Measurements from ENCODE around the gene SUCLG2.

SUCLG2 gene

DNA sequence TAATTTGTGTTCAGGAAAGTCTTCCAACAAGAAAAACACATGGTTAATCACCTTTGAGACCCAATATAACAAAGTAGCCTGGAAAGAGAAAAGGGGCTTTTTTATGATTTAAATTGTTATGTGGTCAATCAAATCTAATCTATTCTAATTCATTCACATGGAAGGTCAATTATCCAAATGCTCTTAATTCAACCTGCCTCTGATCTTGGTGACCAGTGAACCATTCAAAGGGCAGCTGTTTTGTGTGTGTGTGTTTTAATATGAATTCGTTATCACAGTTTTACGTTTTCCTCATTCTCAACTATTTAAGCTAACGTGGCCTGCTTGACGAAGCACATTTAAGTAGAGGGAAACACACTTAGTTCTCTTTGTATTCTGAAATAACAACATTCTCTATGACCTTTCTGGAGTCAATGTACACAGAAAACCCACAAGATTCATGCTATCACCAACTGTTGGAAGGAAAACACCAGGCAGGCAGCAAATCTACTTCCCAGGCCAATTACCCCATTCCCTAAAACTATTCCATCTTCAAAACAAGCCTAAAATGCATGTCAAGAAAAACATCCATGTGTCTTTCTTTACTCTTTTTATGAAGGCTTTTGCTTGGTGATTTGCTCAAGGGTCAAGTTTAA is 195.4 kb downstream of the SUCLG2 start:
- Histone ChIP-seq H3K4me1 (peaks cover 3% of the 10 kb centered on the region), H3K27me3 (ENCODE audit: low read depth) (no peaks in the 10 kb centered on the region), H3K36me3 (replicated peaks) (no peaks in the 10 kb centered on the region), H3K4me3 (no peak overlapping the region), H3K9me3 (no peaks in the 10 kb centered on the region)
- peak in 1 of 2 experiments; percentile 12 for DNase-seq (ENCODE audit: low spot score in 2 of 2)
- in situ Hi-C loops (cut with MboI; ENCODE audit: low sequenced_read_pairs): no loop called here

DNA sequence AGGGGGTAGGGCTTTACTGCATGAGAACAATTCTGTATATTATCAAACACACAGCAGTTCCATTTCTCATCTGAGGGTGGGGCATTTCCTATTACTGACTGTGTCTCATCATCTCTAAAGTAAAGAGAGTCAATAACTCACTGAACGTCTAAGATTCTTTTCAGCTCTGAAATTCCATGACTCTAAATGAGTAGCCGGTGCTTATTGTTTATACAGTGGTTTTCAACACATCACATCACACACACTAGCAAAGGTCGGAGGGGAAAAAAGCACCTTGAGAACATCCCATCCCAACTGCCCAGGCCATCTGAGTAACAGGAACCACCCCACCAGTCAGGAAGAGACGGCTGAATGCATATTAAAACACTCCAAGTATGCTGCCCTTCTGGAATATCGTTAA is 196.0 kb downstream of the SUCLG2 start:
- Histone ChIP-seq H3K4me3 (no peak overlapping the region), H3K36me3 (replicated peaks) (no peaks in the 10 kb centered on the region), H3K4me1 (peaks cover 3% of the 10 kb centered on the region), H3K9me3 (no peaks in the 10 kb centered on the region), H3K27me3 (ENCODE audit: low read depth) (no peaks in the 10 kb centered on the region)
- DNase-seq (ENCODE audit: low spot score in 2 of 2): no peak
- in situ Hi-C loops (cut with MboI; ENCODE audit: low sequenced_read_pairs): no loop called here

- in situ Hi-C loops (cut with MboI; ENCODE audit: low sequenced_read_pairs): no loop called here
- H3K4me1 ChIP-seq: no peaks in the 10 kb centered on the region
- H3K4me3 ChIP-seq: no peak overlapping the region
- no peak for DNase-seq (ENCODE audit: low spot score in 2 of 2)
- H3K36me3 ChIP-seq (replicated peaks): no peaks in the 10 kb centered on the region
- H3K9me3 ChIP-seq: no peaks in the 10 kb centered on the region
- H3K27me3 ChIP-seq (ENCODE audit: low read depth): no peaks in the 10 kb centered on the region
These were observed 200.8 kb downstream of the SUCLG2 start for GRCh38 chr3:67453628-67454027.

DNA sequence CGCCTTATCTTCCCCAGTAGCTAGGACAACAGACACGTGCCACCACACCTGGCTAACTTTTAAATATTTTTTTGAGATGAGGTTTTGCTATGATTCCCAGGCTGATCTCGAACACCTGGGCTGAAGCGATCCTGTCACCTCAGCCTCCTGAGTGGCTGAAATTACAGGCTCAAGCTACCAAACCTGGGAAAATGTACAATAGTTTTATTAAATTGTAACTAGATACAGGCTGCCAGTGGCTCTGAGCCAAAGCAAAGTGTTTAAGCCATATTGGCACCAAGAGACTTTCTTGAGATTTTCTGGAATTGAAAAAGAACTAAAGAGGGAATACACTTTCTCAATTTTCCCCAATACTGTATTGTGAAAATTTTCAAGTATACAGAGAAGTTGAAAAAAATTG is 204.3 kb downstream of the SUCLG2 start:
- Histone ChIP-seq H3K9me3 (no peaks in the 10 kb centered on the region), H3K27me3 (ENCODE audit: low read depth) (no peaks in the 10 kb centered on the region), H3K4me1 (no peaks in the 10 kb centered on the region), H3K36me3 (replicated peaks) (no peaks in the 10 kb centered on the region), H3K4me3 (no peak overlapping the region)
- in situ Hi-C loops (cut with MboI; ENCODE audit: low sequenced_read_pairs): no loop called here
- no peak for DNase-seq (ENCODE audit: low spot score in 2 of 2)

DNA sequence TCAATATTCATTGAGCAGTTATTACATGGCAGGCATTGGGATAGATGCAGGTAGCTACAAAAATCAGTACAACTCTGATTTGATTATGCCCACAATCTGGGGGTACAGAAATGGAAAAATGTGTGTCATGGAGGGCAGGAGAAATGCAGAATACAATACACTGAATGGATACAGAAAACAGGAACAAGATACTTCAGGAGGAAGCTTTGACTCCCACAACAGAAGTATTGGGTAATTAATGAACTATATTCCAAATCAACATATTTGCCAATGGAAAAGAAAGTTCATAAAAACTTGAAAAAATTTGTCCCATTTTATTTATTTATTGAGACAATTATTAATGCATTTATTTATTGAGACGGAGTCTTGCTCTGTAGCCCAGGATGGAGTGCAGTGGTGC is 207.0 kb downstream of the SUCLG2 start:
- Histone ChIP-seq H3K27me3 (ENCODE audit: low read depth) (no peaks in the 10 kb centered on the region), H3K4me3 (no peak overlapping the region), H3K4me1 (no peaks in the 10 kb centered on the region), H3K36me3 (replicated peaks) (no peaks in the 10 kb centered on the region), H3K9me3 (no peaks in the 10 kb centered on the region)
- in situ Hi-C loops (cut with MboI; ENCODE audit: low sequenced_read_pairs): no loop called here
- DNase-seq (ENCODE audit: low spot score in 2 of 2): no peak

DNA sequence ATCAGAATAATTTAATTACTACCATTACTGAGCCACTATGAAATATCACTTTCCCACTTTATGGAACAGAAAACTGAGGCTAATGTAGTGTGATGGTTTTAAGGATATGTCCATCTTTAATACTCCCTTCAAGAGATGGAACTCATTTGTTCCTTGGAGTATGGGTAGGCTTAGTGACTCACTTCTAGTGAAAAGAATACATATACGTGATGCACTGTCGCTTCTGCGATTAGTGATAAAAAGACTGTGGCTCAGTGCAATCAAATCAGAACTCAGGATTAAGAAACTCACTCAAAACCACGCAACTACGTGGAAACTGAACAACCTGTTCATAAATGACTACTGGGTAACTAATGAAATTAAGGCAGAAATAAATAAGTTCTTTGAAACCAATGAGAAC is 216.6 kb downstream of the SUCLG2 start:
- Histone ChIP-seq H3K4me1 (no peaks in the 10 kb centered on the region), H3K36me3 (replicated peaks) (no peaks in the 10 kb centered on the region), H3K4me3 (no peak overlapping the region), H3K9me3 (no peaks in the 10 kb centered on the region), H3K27me3 (ENCODE audit: low read depth) (no peaks in the 10 kb centered on the region)
- no peak for DNase-seq (ENCODE audit: low spot score in 2 of 2)
- in situ Hi-C loops (cut with MboI; ENCODE audit: low sequenced_read_pairs): no loop called here

DNA sequence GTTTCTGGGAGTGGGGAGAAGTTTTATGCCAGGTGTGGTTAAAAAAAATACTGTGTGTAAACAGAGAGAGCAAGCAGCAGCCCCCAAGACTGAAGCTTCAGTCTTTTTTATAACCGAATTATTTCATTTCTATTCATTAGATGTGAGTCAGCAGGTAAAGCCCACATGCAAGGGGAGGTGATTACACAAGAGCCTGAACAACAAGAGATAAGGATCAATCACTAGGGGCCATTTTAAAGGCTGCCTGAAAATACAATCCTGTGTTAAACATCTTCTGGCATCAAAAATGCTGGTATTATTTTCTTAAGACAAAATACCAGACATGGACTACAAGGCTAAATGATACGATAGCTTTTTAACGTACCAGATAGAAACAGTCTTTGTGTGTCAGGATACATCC is 217.3 kb downstream of the SUCLG2 start:
- H3K4me3 ChIP-seq: no peak overlapping the region
- in situ Hi-C loops (cut with MboI; ENCODE audit: low sequenced_read_pairs): no loop called here
- no peaks in the 10 kb centered on the region for H3K36me3 ChIP-seq (replicated peaks)
- no peaks in the 10 kb centered on the region for H3K9me3 ChIP-seq
- H3K27me3 ChIP-seq (ENCODE audit: low read depth): no peaks in the 10 kb centered on the region
- no peaks in the 10 kb centered on the region for H3K4me1 ChIP-seq
- DNase-seq (ENCODE audit: low spot score in 2 of 2): no peak

DNA sequence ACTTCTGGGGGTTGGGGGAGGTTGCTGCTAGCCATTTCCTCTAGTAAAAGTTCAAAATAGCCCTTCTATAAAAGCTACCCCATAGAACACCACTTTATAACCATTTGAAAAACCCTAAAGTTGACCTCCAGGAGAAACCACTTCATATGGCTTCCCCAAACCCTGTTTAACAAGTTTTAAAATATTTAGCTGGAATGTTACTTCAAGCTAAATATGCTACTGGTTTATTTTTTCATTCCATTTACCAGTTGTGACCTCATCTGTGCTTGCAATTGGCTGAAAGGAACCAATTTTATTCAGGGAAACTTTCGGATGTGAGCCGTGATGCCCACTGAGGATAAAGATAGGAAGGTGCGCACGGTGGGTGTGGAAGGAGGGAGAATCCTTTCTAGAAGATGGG is 221.3 kb downstream of the SUCLG2 start:
- Histone ChIP-seq H3K36me3 (replicated peaks) (no peaks in the 10 kb centered on the region), H3K4me3 (no peak overlapping the region), H3K4me1 (no peaks in the 10 kb centered on the region), H3K27me3 (ENCODE audit: low read depth) (no peaks in the 10 kb centered on the region), H3K9me3 (no peaks in the 10 kb centered on the region)
- in situ Hi-C loops (cut with MboI; ENCODE audit: low sequenced_read_pairs): no loop called here
- DNase-seq (ENCODE audit: low spot score in 2 of 2): no peak

DNA sequence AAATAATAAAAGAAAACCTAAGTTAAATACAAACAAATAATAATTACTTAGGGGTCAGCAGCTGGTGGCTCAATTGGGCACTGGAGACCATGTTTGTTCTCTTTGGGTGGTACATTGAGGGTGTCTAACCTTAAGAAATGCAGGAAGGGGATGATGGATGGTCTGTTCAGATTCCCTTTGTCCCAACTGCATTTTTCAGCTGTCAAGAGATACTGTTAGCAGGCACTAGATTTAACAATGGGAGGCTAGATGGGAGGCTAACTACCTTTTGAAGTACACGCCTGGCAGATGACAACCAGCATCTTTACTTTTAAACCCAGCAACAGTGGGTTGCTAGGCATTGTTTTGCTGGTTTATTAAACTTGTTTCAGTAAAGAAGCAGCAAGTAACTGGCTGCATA is 222.5 kb downstream of the SUCLG2 start:
- in situ Hi-C loops (cut with MboI; ENCODE audit: low sequenced_read_pairs): no loop called here

GRCh38 chr3:67423722-67424121 is 230.7 kb downstream of the SUCLG2 start:
- Histone ChIP-seq H3K4me1 (no peaks in the 10 kb centered on the region), H3K36me3 (replicated peaks) (no peaks in the 10 kb centered on the region), H3K4me3 (no peak overlapping the region), H3K9me3 (no peaks in the 10 kb centered on the region), H3K27me3 (ENCODE audit: low read depth) (no peaks in the 10 kb centered on the region)
- in situ Hi-C loops (cut with MboI; ENCODE audit: low sequenced_read_pairs): no loop called here
- no peak for DNase-seq (ENCODE audit: low spot score in 2 of 2)

More for the DNA sequence above, 222.5 kb downstream of the SUCLG2 start:
- Histone ChIP-seq H3K9me3 (no peaks in the 10 kb centered on the region), H3K4me1 (no peaks in the 10 kb centered on the region), H3K36me3 (replicated peaks) (no peaks in the 10 kb centered on the region), H3K4me3 (no peak overlapping the region), H3K27me3 (ENCODE audit: low read depth) (no peaks in the 10 kb centered on the region)
- DNase-seq (ENCODE audit: low spot score in 2 of 2): no peak

DNA sequence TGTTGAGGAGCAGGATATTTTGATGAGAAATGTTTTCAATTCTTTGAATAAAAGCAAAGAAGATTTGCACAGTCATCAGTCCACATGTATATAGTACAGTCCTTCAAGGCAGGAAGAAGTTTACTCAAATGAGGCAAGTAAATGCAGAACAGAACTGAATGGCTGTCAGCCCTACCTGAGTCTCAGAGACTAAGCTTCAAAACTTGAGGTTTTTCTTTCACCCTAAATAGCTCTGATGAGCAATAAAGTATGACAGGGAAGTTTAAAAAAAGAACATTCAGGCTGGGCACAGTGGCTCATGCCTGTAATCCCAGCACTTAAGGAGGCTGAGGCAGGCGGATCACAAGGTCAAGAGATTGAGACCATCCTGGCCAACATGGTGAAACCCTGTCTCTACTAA is 232.5 kb downstream of the SUCLG2 start:
- H3K36me3 ChIP-seq (replicated peaks): no peaks in the 10 kb centered on the region
- H3K4me3 ChIP-seq: no peak overlapping the region
- in situ Hi-C loops (cut with MboI; ENCODE audit: low sequenced_read_pairs): no loop called here

GRCh38 chr3:67419779-67420178 is 234.6 kb downstream of the SUCLG2 start:
- Histone ChIP-seq H3K9me3 (no peaks in the 10 kb centered on the region), H3K27me3 (ENCODE audit: low read depth) (no peaks in the 10 kb centered on the region), H3K4me1 (no peaks in the 10 kb centered on the region), H3K36me3 (replicated peaks) (no peaks in the 10 kb centered on the region), H3K4me3 (no peak overlapping the region)
- no peak for DNase-seq (ENCODE audit: low spot score in 2 of 2)
- in situ Hi-C loops (cut with MboI; ENCODE audit: low sequenced_read_pairs): no loop called here

More for the DNA sequence above, 232.5 kb downstream of the SUCLG2 start:
- H3K27me3 ChIP-seq (ENCODE audit: low read depth): no peaks in the 10 kb centered on the region
- DNase-seq (ENCODE audit: low spot score in 2 of 2): no peak
- no peaks in the 10 kb centered on the region for H3K9me3 ChIP-seq
- no peaks in the 10 kb centered on the region for H3K4me1 ChIP-seq

- Histone ChIP-seq H3K9me3 (no peaks in the 10 kb centered on the region), H3K4me3 (no peak overlapping the region), H3K4me1 (no peaks in the 10 kb centered on the region), H3K36me3 (replicated peaks) (no peaks in the 10 kb centered on the region), H3K27me3 (ENCODE audit: low read depth) (no peaks in the 10 kb centered on the region)
- DNase-seq (ENCODE audit: low spot score in 2 of 2): no peak
- in situ Hi-C loops (cut with MboI; ENCODE audit: low sequenced_read_pairs): no loop called here
These were observed 235.2 kb downstream of the SUCLG2 start for GRCh38 chr3:67419218-67419529.

- H3K9me3 ChIP-seq: no peaks in the 10 kb centered on the region
- no peaks in the 10 kb centered on the region for H3K27me3 ChIP-seq (ENCODE audit: low read depth)
- DNase-seq (ENCODE audit: low spot score in 2 of 2): no peak
- no peaks in the 10 kb centered on the region for H3K4me1 ChIP-seq
- no peak overlapping the region for H3K4me3 ChIP-seq
- H3K36me3 ChIP-seq (replicated peaks): no peaks in the 10 kb centered on the region
- in situ Hi-C loops (cut with MboI; ENCODE audit: low sequenced_read_pairs): no loop called here
These were observed 235.8 kb downstream of the SUCLG2 start for GRCh38 chr3:67418426-67419217.

- in situ Hi-C loops (cut with MboI; ENCODE audit: low sequenced_read_pairs): no loop called here
- H3K4me1 ChIP-seq: no peaks in the 10 kb centered on the region
- no peaks in the 10 kb centered on the region for H3K36me3 ChIP-seq (replicated peaks)
- no peaks in the 10 kb centered on the region for H3K27me3 ChIP-seq (ENCODE audit: low read depth)
- no peak for DNase-seq (ENCODE audit: low spot score in 2 of 2)
- H3K4me3 ChIP-seq: no peak overlapping the region
- no peaks in the 10 kb centered on the region for H3K9me3 ChIP-seq
These were observed 237.7 kb downstream of the SUCLG2 start for GRCh38 chr3:67416703-67417102.
